Liver (tissue), 9 donors: ENCODE measurements around the gene LMOD1. TPM values are rescaled to one million over a fixed set of nuclear protein-coding genes. Genes with fewer than 3 reads are reported as not detected.
A peak's percentile ranks its signal among the peaks of the same experiment; 100 is the strongest.

ENCODE experiments used
- DNase-seq: peaks from one replicate; pipeline ENCODE4 v3.0.0-alpha.2; 2017; ENCODE audit warnings: low spot score
- H3K27ac ChIP-seq, 2 donors: one replicate each; pipeline ENCODE4 v1.7.0; 2013; ENCODE audit warnings: inconsistent platforms in 2 of 2, low read length in 2 of 2, control low read depth in 1 of 2, low read depth in 1 of 2, mild to moderate bottlenecking in 1 of 2
- H3K27me3 ChIP-seq, 4 donors: one replicate each; pipeline versions ENCODE4 v1.6.1 to v1.7.0; 2013; ENCODE audit warnings: low read length in 3 of 4, inconsistent platforms in 1 of 4, mild to moderate bottlenecking in 1 of 4, moderate library complexity in 1 of 4; ENCODE audit not compliant: control insufficient read depth in 4 of 4, insufficient read depth in 4 of 4
- H3K36me3 ChIP-seq, 4 donors: one replicate each; pipeline versions ENCODE4 v1.6.1 to v1.7.0; 2013; ENCODE audit warnings: low read length in 3 of 4, mild to moderate bottlenecking in 3 of 4, low read depth in 1 of 4, moderate library complexity in 1 of 4; ENCODE audit not compliant: control insufficient read depth in 4 of 4, insufficient read depth in 3 of 4
- H3K4me1 ChIP-seq, 4 donors: one replicate each; pipeline versions ENCODE4 v1.6.1 to v1.7.0; 2013; ENCODE audit warnings: low read length in 3 of 4, mild to moderate bottlenecking in 3 of 4, moderate library complexity in 1 of 4; ENCODE audit not compliant: control insufficient read depth in 4 of 4, insufficient read depth in 4 of 4
- H3K4me3 ChIP-seq, 3 donors: one replicate each; pipeline versions ENCODE4 v1.6.1 to v1.7.0; 2013; ENCODE audit warnings: low read length in 3 of 3, control low read depth in 1 of 3, low read depth in 1 of 3, mild to moderate bottlenecking in 1 of 3
- H3K9ac ChIP-seq, 2 donors: one replicate each; pipeline ENCODE4 v1.7.0; 2013; ENCODE audit warnings: low read length in 2 of 2, mild to moderate bottlenecking in 2 of 2, moderate library complexity in 2 of 2, control low read depth in 1 of 2, low read depth in 1 of 2
- H3K9me3 ChIP-seq, 4 donors: one replicate each; pipeline versions ENCODE4 v1.6.1 to v1.7.0; 2013; ENCODE audit warnings: low read length in 3 of 4; ENCODE audit not compliant: control insufficient read depth in 4 of 4
- ATF3 ChIP-seq: IDR thresholded peaks from 2 replicates; pipeline ENCODE4 v1.6.1; 2016; ENCODE audit warnings: antibody characterized with exemption
- CTCF ChIP-seq: fragments of 150-350 bp; IDR thresholded peaks from 2 replicates; pipeline ENCODE4 v1.5.1; 2017; ENCODE audit warnings: improper control_type of control experiment, low read depth, low read length; ENCODE audit not compliant: missing input control
- EGR1 ChIP-seq, 2 donors: IDR thresholded peaks; 2 replicates each; pipeline ENCODE4 v1.6.1; 2016 to 2018; ENCODE audit warnings: antibody characterized with exemption in 2 of 2, low read depth in 2 of 2
- FOXA1 ChIP-seq: IDR thresholded peaks from 2 replicates; pipeline ENCODE4 v1.6.1; 2016; ENCODE audit warnings: antibody characterized with exemption
- FOXA2 ChIP-seq: IDR thresholded peaks from 2 replicates; pipeline ENCODE4 v1.6.1; 2016; ENCODE audit warnings: antibody characterized with exemption
- GABPA ChIP-seq, 2 donors: IDR thresholded peaks in 1 of 2; conservative IDR thresholded peaks in 1 of 2; 2 replicates each; pipeline ENCODE4 v1.6.1; 2016; ENCODE audit warnings: antibody characterized with exemption in 2 of 2, mild to moderate bottlenecking in 1 of 2, moderate library complexity in 1 of 2
- HNF4A ChIP-seq, 2 donors: conservative IDR thresholded peaks; 2 replicates each; pipeline ENCODE4 v1.6.1; 2016; ENCODE audit warnings: antibody characterized with exemption in 2 of 2, mild to moderate bottlenecking in 2 of 2
- HNF4G ChIP-seq: IDR thresholded peaks from 2 replicates; pipeline ENCODE4 v1.6.1; 2016; ENCODE audit warnings: antibody characterized with exemption
- JUND ChIP-seq, 2 donors: IDR thresholded peaks; 2 replicates each; pipeline ENCODE4 v1.6.1; 2016; ENCODE audit warnings: antibody characterized with exemption in 2 of 2
- MAX ChIP-seq: IDR thresholded peaks from 2 replicates; pipeline ENCODE4 v1.6.1; 2016; ENCODE audit warnings: antibody characterized with exemption
- NR2F2 ChIP-seq: IDR thresholded peaks from 2 replicates; pipeline ENCODE4 v1.6.1; 2016; ENCODE audit warnings: antibody characterized with exemption
- RAD21 ChIP-seq, 2 donors: IDR thresholded peaks; 2 replicates each; pipeline ENCODE4 v1.6.1; 2016; ENCODE audit warnings: antibody characterized with exemption in 2 of 2, mild to moderate bottlenecking in 2 of 2
- REST ChIP-seq: IDR thresholded peaks from 2 replicates; pipeline ENCODE4 v1.6.1; 2016; ENCODE audit warnings: antibody characterized with exemption, mild to moderate bottlenecking
- RXRA ChIP-seq, 2 donors: IDR thresholded peaks; 2 replicates each; pipeline ENCODE4 v1.6.1; 2017 to 2018; ENCODE audit warnings: antibody characterized with exemption in 2 of 2, mild to moderate bottlenecking in 1 of 2
- SP1 ChIP-seq: IDR thresholded peaks from 2 replicates; pipeline ENCODE4 v1.6.1; 2018; ENCODE audit warnings: antibody characterized with exemption, mild to moderate bottlenecking
- TAF1 ChIP-seq: conservative IDR thresholded peaks from 2 replicates; pipeline ENCODE4 v1.6.1; 2016; ENCODE audit warnings: antibody characterized with exemption, mild to moderate bottlenecking
- YY1 ChIP-seq: IDR thresholded peaks from 2 replicates; pipeline ENCODE4 v1.6.1; 2016; ENCODE audit warnings: antibody characterized with exemption, mild to moderate bottlenecking
- ZBTB33 ChIP-seq: IDR thresholded peaks from 2 replicates; pipeline ENCODE4 v1.6.1; 2016; ENCODE audit warnings: antibody characterized with exemption
- WGBS: extraction: QIAGEN DNeasy Blood & Tissue Kit; methylation state at CpG from one replicate; pipeline ENCODE4 v1.1.7; 2013; 5-methylcytosine and 5-hydroxymethylcytosine counted together
- polyA plus RNA-seq, 2 donors: library from polyadenylated mRNA; stranded (reverse) in 1 of 2; unstranded in 1 of 2; fragments of 200-250 nt in 1 of 2; fragments of >200 nt in 1 of 2; fragmentation: Nextera tagmentation in 1 of 2; extraction: Ambion mirVana in 1 of 2; gene quantifications; one replicate each; pipeline versions ENCODE4 v1.2.1 to v1.2.3, GENCODE V29; 2013 to 2015
- total RNA-seq, 2 donors: library from RNA; depleted of rRNA; stranded (reverse); fragments of >200 nt; gene quantifications; one replicate each; pipeline ENCODE4 v1.2.3, GENCODE V29; 2014
- donor health status: healthy.
- donor health status: healthy.
- donor health status: healthy.
- donor health status: healthy.
- donor health status: healthy.

LMOD1 gene
- total and polyA plus RNA-seq, 4 donors, result 0.14 to 4.4 (median 2.2) TPM

GRCh38 chr1:201851949-201852348 is 94.4 kb downstream of the LMOD1 start:
- no peak for DNase-seq
- Histone ChIP-seq H3K9ac (no peak overlapping the region), H3K4me3 (no peak overlapping the region), H3K27me3 (no peaks in the 10 kb centered on the region), H3K9me3 (no peaks in the 10 kb centered on the region), H3K4me1 (peaks cover 12 to 31% (median 27%) of the 10 kb centered on the region in 4 donors), H3K27ac (no peak overlapping the region), H3K36me3 (peaks cover 2 to 48% (median 39%) of the 10 kb centered on the region in 4 donors)
- TF ChIP-seq HNF4A (conservative IDR thresholded peaks at IDR 0.05) (no peak), REST (no peak), FOXA2 (no peak), YY1 (no peak), HNF4G (no peak), CTCF (no peak), JUND (IDR thresholded peaks at IDR 0.05) (no peak), ATF3 (no peak), NR2F2 (no peak), MAX (no peak), RAD21 (IDR thresholded peaks at IDR 0.05) (no peak), SP1 (no peak), GABPA (IDR thresholded peaks at IDR 0.05 in 1 of 2, conservative IDR thresholded peaks at IDR 0.05 in 1 of 2) (no peak), EGR1 (IDR thresholded peaks at IDR 0.05; ENCODE audit: low read depth in 2 of 2) (no peak), ZBTB33 (no peak), FOXA1 (no peak), RXRA (IDR thresholded peaks at IDR 0.05) (no peak)
- WGBS, result 94% methylated on average over 1 of the region's 1 CpG

GRCh38 chr1:201850053-201850397 is 96.3 kb downstream of the LMOD1 start:
- TF ChIP-seq MAX (no peak), HNF4A (conservative IDR thresholded peaks at IDR 0.05) (no peak), SP1 (no peak), JUND (IDR thresholded peaks at IDR 0.05) (no peak), EGR1 (IDR thresholded peaks at IDR 0.05; ENCODE audit: low read depth in 2 of 2) (no peak), REST (no peak), RXRA (IDR thresholded peaks at IDR 0.05) (no peak), TAF1 (no peak), NR2F2 (no peak), GABPA (IDR thresholded peaks at IDR 0.05 in 1 of 2, conservative IDR thresholded peaks at IDR 0.05 in 1 of 2) (no peak)
- H3K27ac ChIP-seq, result peak overlapping the region; percentile 22 to 39
- H3K9ac ChIP-seq, result no peak overlapping the region
- no peak overlapping the region for H3K4me3 ChIP-seq
- WGBS, result 22% methylated on average over 1 of the region's 1 CpG
- no peak for DNase-seq
- no peaks in the 10 kb centered on the region for H3K27me3 ChIP-seq
- no peaks in the 10 kb centered on the region for H3K9me3 ChIP-seq
- peaks cover 12 to 34% (median 27%) of the 10 kb centered on the region in 4 donors for H3K4me1 ChIP-seq
- peaks cover 2 to 32% (median 25%) of the 10 kb centered on the region in 4 donors for H3K36me3 ChIP-seq
